Ovary (tissue), 10 donors: ENCODE results near the gene NUTM2F. TPM values are rescaled to one million over a fixed set of nuclear protein-coding genes. Genes with fewer than 3 reads are reported as not detected.
A peak's percentile ranks its signal among the peaks of the same experiment; 100 is the strongest.
"Not testable (repeated sequence)": the region's sequence is repeated elsewhere in the genome, so short reads cannot be mapped to it uniquely, and the experiment has no call there.

Experiments used
- DNase-seq, 5 donors: peaks; one replicate each; pipeline ENCODE4 v3.0.0-alpha.2; 2019 to 2020
- H3K27ac ChIP-seq, 2 donors: fragments of 200-600 bp; one replicate each; pipeline versions ENCODE4 v1.5.1 to v1.8.0; 2019 to 2022
- H3K27me3 ChIP-seq: fragments of 200-600 bp; one replicate; pipeline ENCODE4 v1.8.0; 2022
- H3K36me3 ChIP-seq: fragments of 200-600 bp; sonication (generic); one replicate; pipeline ENCODE4 v1.5.1; 2019
- H3K4me1 ChIP-seq: one replicate; pipeline ENCODE4 v1.8.1; 2013; ENCODE audit warnings: mild to moderate bottlenecking, moderate library complexity; ENCODE audit not compliant: insufficient read depth
- H3K4me3 ChIP-seq: fragments of 200-600 bp; sonication (generic); one replicate; pipeline ENCODE4 v1.5.1; 2017
- H3K9me3 ChIP-seq, 2 donors: fragments of 200-600 bp in 1 of 2; sonication (generic) in 1 of 2; one replicate each; pipeline versions ENCODE4 v1.5.1 to v1.8.1; 2013 to 2019; ENCODE audit warnings: mild to moderate bottlenecking in 1 of 2, moderate library complexity in 1 of 2
- POLR2A ChIP-seq: fragments of 450-650 bp; IDR thresholded peaks from one replicate; pipeline ENCODE4 v1.6.1; 2017; ENCODE audit warnings: antibody characterized with exemption, mild to moderate bottlenecking, moderate library complexity
- WGBS, 3 donors: extraction: QIAGEN DNeasy Blood & Tissue Kit in 1 of 3; methylation state at CpG; one replicate each; pipeline versions ENCODE4 v1.1.5 to v1.1.7; 2013 to 2017; 5-methylcytosine and 5-hydroxymethylcytosine counted together
- intact Hi-C, 4 donors: fragments of 100-400 bp; cut with DNase I; formaldehyde crosslinking; loops; one replicate each; pipeline versions ENCODE4 v1.11.0 to v1.15.1; 2022 to 2023
- long read RNA-seq, 3 donors: library from polyadenylated mRNA in 2 of 3; unstranded in 2 of 3; transcript quantifications; one replicate each; pipeline ENCODE4 v2.0.0 and lab custom pipeline, GENCODE V29; 2021 to 2026
- polyA plus RNA-seq, 2 donors: library from polyadenylated mRNA; stranded (reverse); fragments of 200-250 nt in 1 of 2; fragments of 350-450 nt in 1 of 2; fragmentation: Illumina TruSeq in 1 of 2; extraction: RNeasy Lipid Tissue Mini Kit (QIAGEN cat#74804) in 1 of 2; gene quantifications; one replicate each; pipeline ENCODE4 v1.2.3, GENCODE V29; 2013 to 2014
- total RNA-seq, 7 donors: library from RNA; depleted of rRNA in 2 of 7; stranded (reverse); fragments of >200 nt in 2 of 7; fragmentation: NEBNext Ultra II Directional in 3 of 7; extraction: Animal tissue kit (Norgen Biotek cat#: 25700) in 3 of 7; gene quantifications; one replicate each; pipeline versions ENCODE4 v1.1.0 to v1.2.4, GENCODE V29; 2016 to 2023
- donor health status: DM: no; HTN: no; CAD: no; lungs with moderate emphysema.
- donor health status: DM: no; HTN: no; CAD: no.
- donor health status: Bipolar disorder and iron deficiency.
- donor health status: DM: yes; HTN: yes; CAD: no.
- donor health status: DM: no; HTN: no; CAD: no.
- donor health status: DM: yes; HTN: yes; CAD: no.

NUTM2F gene, protein sequence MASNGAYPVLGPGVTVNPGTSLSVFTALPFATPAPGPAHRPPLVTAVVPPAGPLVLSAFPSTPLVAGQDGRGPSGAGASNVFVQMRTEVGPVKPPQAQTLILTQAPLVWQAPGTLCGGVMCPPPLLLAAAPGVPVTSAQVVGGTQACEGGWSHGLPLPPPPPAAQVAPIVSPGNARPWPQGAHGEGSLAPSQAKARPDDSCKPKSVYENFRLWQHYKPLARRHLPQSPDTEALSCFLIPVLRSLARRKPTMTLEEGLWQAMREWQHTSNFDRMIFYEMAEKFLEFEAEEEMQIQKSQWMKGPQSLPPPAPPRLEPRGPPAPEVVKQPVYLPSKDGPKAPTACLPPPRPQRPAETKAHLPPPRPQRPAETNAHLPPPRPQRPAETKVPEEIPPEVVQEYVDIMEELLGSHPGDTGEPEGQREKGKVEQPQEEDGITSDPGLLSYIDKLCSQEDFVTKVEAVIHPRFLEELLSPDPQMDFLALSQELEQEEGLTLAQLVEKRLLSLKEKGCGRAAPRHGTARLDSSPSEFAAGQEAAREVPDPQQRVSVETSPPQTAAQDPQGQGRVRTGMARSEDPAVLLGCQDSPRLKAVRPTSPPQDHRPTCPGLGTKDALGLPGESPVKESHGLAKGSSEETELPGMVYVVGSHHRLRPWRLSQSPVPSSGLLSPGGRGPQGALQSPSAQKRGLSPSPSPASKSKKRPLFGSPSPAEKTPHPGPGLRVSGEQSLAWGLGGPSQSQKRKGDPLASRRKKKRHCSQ
- total RNA-seq: not detected
- polyA plus RNA-seq: not detected
- long read RNA-seq, donor 1: 0 reads
- long read RNA-seq, donor 2: 0 reads
- long read RNA-seq, donor 3: 0 reads

DNA sequence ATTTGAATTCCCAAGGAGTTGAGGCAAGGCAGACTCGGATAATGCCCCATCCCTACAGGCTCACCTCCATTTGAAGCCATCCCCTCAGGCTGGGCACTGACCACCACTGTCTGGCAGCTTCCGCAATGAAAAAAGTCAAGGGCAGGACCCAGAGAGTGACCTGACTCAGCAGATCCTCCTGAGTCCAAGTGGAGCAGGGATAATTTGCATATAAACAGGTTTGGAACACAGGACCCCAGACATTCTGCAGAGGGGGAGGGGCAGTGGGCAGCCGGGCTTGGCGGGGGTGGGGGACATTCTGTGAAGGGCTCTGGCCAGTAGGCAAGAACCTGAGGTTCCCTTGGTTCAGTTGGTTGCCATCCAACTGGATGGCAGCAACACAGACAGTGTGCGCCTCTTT is at the start of gene NUTM2F:
TSS of gene NUTM2F (minus strand) at position 101 of the 400 bp plus-strand sequence. CDS start at position 80, 21 bp downstream.
- H3K4me3 ChIP-seq, H3K27me3 ChIP-seq, H3K9me3 ChIP-seq, DNase-seq, H3K4me1 ChIP-seq, intact Hi-C loops, H3K27ac ChIP-seq, H3K36me3 ChIP-seq: not testable (repeated sequence)
- WGBS, 3 donors: 90 to 100% (median 93%) methylated on average over 1 to 2 of the region's 5 CpGs

DNA sequence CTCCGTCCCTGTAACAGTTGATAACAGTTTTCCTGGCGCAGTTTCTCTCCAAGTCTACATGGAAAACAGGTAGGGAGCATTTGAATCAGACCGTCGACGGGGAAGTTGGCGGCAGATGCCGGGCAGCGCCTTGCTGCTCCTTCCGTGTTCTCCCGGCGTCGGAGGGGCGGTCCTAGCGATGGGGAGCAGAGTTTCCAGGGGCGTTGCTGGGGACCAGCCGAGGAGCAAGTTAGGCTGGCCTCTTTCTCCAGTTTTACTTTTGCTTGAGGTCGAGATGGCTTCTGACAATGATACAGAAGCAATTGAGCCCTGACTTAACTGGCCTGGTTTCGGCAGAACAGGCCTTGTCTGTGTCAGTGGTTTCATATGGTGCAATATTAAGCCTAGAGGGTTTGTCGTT is 46.8 kb upstream of the NUTM2F start:
- H3K27ac ChIP-seq, H3K9me3 ChIP-seq, intact Hi-C loops, DNase-seq, H3K27me3 ChIP-seq, H3K36me3 ChIP-seq, H3K4me1 ChIP-seq: not testable (repeated sequence)
- 1% methylated on average over 17 to 19 of the region's 19 CpGs for WGBS, 3 donors
- H3K4me3 ChIP-seq: peak overlapping the region; percentile 71

DNA sequence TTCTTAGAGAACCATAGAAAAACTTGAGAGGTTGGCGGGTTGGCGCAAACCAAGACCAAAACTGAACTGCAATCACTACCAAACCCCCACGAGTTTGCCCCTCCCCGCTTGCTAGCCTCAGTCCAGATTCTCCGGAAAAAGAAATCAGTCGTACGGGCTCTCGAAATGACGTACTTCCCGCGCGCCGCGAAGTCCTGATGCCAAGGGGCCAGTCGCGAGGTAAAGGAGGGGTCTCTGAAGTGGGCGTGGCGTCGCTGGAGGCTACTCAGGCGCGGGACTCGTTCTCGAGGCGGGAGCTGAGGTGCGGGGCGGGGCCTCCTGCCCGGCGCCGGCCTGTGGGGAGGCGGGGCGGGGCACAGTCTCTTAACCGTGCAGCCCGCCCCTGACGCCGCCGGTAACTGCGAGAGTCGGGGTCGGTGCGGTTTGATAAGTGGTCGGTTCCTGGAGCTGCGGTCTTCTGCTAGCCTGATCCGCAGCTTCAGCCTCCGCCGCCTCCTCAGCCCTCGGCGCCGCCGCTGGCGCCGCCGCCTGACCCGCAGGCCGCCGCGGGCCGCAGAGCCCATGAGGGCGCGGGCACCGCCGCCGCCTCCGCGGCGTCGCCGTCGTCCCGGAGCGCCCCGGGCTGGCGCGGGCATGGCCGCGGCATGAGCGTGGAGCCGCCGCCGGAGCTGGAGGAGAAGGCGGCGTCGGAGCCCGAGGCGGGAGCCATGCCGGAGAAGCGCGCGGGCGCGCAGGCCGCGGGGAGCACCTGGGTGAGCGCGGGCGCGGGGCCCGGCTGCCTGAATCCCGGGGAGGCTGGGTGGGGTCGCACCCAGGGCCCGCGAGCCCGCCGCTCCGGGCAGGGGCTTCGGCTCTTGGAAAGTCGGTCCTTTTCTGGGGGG is 46.0 kb upstream of the NUTM2F start:
- H3K27ac ChIP-seq: peak overlapping the region in 1 of 2 donors; percentile 61
- DNase-seq: peak; percentile 84 to 91 (median 88)
- peak; percentile 52 for TF ChIP-seq POLR2A
- H3K36me3 ChIP-seq, intact Hi-C loops, H3K27me3 ChIP-seq, H3K9me3 ChIP-seq, H3K4me1 ChIP-seq: not testable (repeated sequence)
- WGBS, 3 donors: 0% methylated on average over 39 to 105 of the region's 106 CpGs
- peak overlapping the region; percentile 71 for H3K4me3 ChIP-seq

DNA sequence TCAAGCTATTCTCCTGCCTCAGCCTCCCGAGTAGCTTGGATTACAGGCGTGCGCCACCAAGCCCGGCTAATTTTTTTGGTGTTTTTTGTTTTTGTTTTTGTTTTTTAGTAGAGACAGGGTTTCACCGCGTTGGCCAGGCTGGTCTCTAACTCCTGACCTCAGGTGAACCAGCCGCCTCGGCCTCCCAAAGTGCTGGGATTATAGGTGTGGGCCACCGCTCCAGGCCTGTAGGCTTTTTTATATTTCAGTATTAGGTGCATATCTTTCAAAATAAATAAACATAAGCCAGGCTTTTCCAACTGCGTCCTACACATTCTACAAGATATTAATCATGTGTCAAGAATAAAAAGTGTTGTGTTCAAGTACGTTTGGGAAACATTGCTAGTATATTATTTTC is 45.3 kb upstream of the NUTM2F start:
- H3K27me3 ChIP-seq, intact Hi-C loops, H3K4me1 ChIP-seq, H3K9me3 ChIP-seq, H3K36me3 ChIP-seq: not testable (repeated sequence)
- H3K27ac ChIP-seq: peak overlapping the region in 1 of 2 donors; percentile 61
- WGBS, 3 donors: 31 to 39% (median 33%) methylated on average over 7 of the region's 11 CpGs
- peak in 3 of 5 donors; percentile 17 to 32 (median 21) for DNase-seq
- H3K4me3 ChIP-seq: peak overlapping the region; percentile 71

DNA sequence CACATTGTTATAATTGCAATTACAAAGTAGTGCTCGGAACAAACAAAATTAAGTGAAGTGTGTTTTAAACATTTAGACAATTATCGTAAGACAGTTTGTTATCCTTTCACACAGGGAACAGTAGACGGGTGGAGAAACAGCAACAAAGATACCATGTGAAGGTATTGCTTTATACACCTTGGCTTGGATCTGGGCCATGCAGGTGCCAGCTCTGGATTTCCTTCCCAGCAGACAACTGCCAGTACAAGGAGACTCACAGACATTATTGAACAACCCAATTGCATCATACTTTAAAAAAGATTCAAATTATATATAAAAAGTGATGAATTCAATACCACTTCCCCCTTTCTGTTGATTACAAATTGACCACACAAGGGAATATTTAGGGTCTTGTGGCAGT is 41.8 kb upstream of the NUTM2F start:
- 79 to 90% (median 88%) methylated on average over 3 of the region's 3 CpGs for WGBS, 3 donors
- H3K27ac ChIP-seq, H3K36me3 ChIP-seq, intact Hi-C loops, H3K4me3 ChIP-seq, H3K4me1 ChIP-seq, H3K9me3 ChIP-seq, H3K27me3 ChIP-seq, DNase-seq: not testable (repeated sequence)

DNA sequence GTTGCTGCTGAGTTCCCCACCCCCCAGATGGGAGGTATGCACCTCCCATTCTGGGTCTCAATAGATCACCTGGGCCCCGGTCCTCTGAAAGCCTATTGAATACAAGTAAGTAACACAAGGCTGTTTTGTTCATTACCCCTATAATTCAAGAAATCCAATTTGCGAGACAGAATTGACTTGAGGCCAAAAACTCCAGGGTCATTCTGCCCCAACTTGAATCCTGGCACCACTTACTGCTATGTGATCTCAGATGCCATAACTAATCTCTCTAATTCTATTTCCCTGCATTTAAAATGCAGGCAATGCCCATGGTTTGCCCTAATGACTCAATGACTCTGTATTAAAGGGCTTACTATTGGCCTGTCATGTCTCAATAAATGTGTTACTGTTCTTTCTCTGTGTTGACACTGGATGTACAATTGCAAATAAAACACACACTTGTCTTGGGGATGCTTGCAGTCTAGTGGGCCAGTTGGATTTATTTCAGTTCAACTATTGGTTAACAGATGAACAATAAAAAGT is 35.7 kb upstream of the NUTM2F start:
- H3K4me3 ChIP-seq, H3K4me1 ChIP-seq, DNase-seq, intact Hi-C loops, H3K9me3 ChIP-seq, H3K27ac ChIP-seq, H3K27me3 ChIP-seq, H3K36me3 ChIP-seq: not testable (repeated sequence)
- 38 to 89% (median 76%) methylated on average over 1 to 2 of the region's 2 CpGs for WGBS, 3 donors

DNA sequence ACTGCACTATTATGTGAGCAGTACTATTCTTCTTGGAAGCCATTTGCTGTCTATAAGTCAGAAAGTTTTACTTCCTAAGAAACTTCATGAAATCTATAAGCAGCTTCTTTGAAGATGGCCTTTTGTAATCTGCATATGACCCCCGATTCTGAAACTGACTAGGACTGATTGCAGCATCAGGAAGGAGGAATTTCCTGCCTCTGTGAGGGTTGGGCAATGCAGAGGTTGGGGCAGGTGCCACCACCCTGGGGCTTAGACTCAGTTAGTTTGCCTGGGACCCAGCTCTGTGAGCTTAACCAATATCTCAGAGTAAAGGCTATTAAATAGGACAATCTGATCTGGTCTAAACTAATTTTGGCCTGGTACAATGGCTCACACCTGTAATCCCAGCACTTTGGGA is 28.7 kb upstream of the NUTM2F start:
- H3K27me3 ChIP-seq, H3K27ac ChIP-seq, H3K4me1 ChIP-seq, DNase-seq, H3K9me3 ChIP-seq, H3K36me3 ChIP-seq, intact Hi-C loops, H3K4me3 ChIP-seq: not testable (repeated sequence)
- WGBS, 3 donors: no CpG with 5 or more reads among the region's 1 CpG

DNA sequence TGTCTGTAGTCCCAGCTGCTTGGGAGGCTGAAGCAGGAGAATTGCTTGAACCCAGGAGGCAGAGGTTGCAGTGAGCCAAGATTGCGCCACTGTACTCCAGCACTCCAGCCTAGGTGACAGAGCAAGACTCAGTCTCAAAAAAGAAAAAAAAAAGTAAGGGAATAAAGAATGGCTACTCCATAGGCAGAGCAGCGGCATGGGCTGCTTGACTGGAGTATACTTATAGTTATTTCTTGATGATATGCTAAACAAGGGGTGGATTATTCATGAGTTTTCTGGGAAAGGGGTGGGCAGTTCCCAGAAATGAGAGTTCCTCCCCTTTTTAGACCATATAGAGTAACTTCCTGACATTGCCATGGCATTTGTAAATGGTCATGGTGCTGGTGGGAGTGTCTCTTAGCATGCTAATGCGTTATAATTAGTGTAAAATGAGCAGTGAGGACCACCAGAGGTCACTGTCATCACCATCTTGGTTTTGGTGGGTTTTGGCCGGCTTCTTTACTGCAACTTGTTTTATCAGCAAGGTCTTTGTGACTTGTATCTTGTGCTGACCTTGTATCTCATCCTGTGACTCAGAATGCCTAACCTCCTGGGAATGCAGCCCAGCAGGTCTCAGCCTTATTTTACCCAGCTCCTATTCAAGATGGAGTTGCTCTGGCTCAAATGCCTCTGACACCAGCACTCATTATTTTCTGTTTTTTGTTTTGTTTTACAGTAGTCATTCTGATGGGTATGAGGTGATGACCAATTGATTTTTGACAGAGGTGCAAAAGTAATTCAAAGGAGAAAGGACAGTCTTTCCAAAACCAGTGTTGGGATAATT is 23.7 kb upstream of the NUTM2F start:
- H3K36me3 ChIP-seq, DNase-seq, H3K27ac ChIP-seq, H3K27me3 ChIP-seq, H3K4me1 ChIP-seq, H3K4me3 ChIP-seq, H3K9me3 ChIP-seq, intact Hi-C loops: not testable (repeated sequence)
- 83 to 100% methylated on average over 1 of the region's 4 CpGs; no CpG with 5 or more reads in 1 of the 3 donors for WGBS, 3 donors

DNA sequence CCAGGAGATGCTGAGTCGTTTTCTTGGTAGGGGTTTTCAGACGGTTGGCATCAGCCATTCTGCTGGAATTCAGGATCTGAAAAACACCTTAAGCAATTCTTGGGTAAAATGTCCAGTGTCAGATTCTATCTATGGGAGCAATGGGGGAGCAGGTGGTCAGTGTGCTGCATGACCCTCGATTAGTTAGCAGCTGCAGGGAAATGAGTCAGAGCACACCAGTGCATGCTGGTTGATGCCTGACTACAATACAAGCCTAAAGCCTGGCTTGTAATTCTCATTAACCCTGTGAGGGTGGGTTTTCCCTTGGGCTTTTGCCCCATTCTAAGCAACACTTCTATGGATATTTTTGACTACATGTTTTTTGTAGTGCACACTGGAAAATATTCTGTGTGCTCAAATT is 20.3 kb upstream of the NUTM2F start:
- WGBS, 3 donors: no CpG with 5 or more reads among the region's 3 CpGs
- intact Hi-C loops, H3K9me3 ChIP-seq, H3K27me3 ChIP-seq, H3K4me3 ChIP-seq, H3K36me3 ChIP-seq, H3K27ac ChIP-seq, H3K4me1 ChIP-seq, DNase-seq: not testable (repeated sequence)

DNA sequence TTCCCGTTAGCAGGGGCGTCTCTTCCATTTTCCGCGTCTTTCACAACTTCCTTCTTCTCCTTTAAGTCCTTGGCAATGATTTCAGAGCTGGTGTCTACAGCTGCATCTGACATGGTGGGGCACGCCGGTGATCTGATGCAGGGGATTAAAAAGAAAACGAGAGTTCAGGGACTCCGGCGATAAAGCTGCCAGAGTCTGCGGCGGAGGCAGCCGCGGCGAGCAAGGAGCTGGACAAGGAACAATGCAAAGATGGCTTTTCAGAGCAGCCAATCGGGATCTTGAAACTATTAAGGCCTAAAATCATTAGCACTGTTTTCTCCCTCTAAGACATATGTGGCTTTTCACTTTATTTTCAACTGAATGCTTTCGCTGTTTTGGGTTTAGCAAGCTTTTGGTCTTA is 19.0 kb upstream of the NUTM2F start:
- H3K27me3 ChIP-seq, H3K36me3 ChIP-seq, H3K27ac ChIP-seq, DNase-seq, H3K4me3 ChIP-seq, H3K9me3 ChIP-seq, H3K4me1 ChIP-seq, intact Hi-C loops: not testable (repeated sequence)
- 89 to 94% (median 93%) methylated on average over 16 of the region's 16 CpGs for WGBS, 3 donors
